DMS 273 treated with DMSO at 0.1 percent for 48 hours (cell line): ENCODE data around the gene MSLN.

Experiments used
- DNase-seq: peaks from one replicate; lab custom pipeline; 2025; lab: John Stamatoyannopoulos, UW

MSLN gene

GRCh38 chr16:723695-724094 is 36.8 kb upstream of the MSLN start:
- no peak for DNase-seq

- no peak for DNase-seq
Observed at GRCh38 chr16:724188-725040, 36.1 kb upstream of the MSLN start.

- DNase-seq: no peak
Observed at GRCh38 chr16:725041-725376, 35.5 kb upstream of the MSLN start.

- DNase-seq: no peak
Observed at GRCh38 chr16:725463-726187, 34.9 kb upstream of the MSLN start.

- no peak for DNase-seq
Observed at GRCh38 chr16:726188-726437, 34.4 kb upstream of the MSLN start.

- no peak for DNase-seq
Observed at GRCh38 chr16:726438-727290, 33.9 kb upstream of the MSLN start, which contains the start of the genes CCDC78 and HAGHL. Gene CCDC78, minus strand, starts transcription at chr16:726443. Its CDS starts 76 bp downstream, at chr16:726367. Gene HAGHL, plus strand, starts transcription at chr16:727106. Its CDS starts 404 bp downstream, at chr16:727510.

- no peak for DNase-seq
Observed at GRCh38 chr16:727291-727977, 33.1 kb upstream of the MSLN start.

GRCh38 chr16:728131-728889 is 32.2 kb upstream of the MSLN start:
- DNase-seq: peak; percentile 59

- no peak for DNase-seq
Observed at GRCh38 chr16:728890-729744, 31.4 kb upstream of the MSLN start.

GRCh38 chr16:729768-730665 is 30.5 kb upstream of the MSLN start:
- DNase-seq: no peak

GRCh38 chr16:730666-731509 is 29.6 kb upstream of the MSLN start:
- DNase-seq: no peak

- no peak for DNase-seq
Observed at GRCh38 chr16:732332-732731, 28.2 kb upstream of the MSLN start.

GRCh38 chr16:732936-733335 is 27.6 kb upstream of the MSLN start:
- DNase-seq: no peak

GRCh38 chr16:733382-734207 is 26.9 kb upstream of the MSLN start:
- DNase-seq: no peak

GRCh38 chr16:734208-734980 is 26.1 kb upstream of the MSLN start:
- DNase-seq: no peak

- no peak for DNase-seq
Observed at GRCh38 chr16:734981-735881, 25.3 kb upstream of the MSLN start.
